ENCODE results near the gene UMODL1.

UMODL1 gene

DNA sequence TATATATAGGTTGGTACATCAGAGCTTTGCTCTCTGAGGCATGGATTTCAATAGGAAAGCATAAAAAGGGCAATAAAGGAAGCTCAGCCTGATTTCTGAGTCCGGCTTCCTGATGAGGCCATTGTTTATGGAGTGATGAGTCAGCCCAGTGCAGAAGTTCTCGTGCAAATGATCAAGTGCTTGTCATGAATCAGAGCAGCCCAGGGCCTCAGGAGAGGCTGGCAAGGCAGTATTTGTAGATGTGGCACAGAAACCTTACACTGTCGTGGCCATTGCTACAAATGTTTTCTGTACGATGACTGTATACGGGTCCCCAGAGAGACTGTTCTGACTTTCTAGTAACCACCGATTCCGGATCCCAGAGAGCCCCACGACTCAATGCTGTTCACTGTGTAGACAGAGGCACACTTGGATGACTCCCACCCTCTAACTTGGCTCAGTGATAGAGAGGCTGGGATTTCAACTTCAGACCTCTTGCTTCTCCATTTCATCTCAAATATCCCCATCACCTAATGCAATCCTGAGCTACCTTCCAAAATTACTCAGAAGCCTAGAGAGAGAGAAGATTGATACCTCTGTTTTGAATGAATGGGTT is 26.8 kb downstream of the UMODL1 start:
- FAIRE-seq (no peak), DNase-seq (ENCODE audit: insufficient read length, low spot score) (no peak)
- TF ChIP-seq POLR2AphosphoS5 (IDR thresholded peaks at IDR 0.05; ENCODE audit: low read depth, low read length) = no peak
- TF ChIP-seq SPI1 (IDR thresholded peaks at IDR 0.05; ENCODE audit: low read depth, low read length) = no peak
- no peak for TF ChIP-seq PAX5 (IDR thresholded peaks at IDR 0.05; ENCODE audit: insufficient read depth, low read length, severe bottlenecking)
- TF ChIP-seq POLR2A (IDR thresholded peaks at IDR 0.05; ENCODE audit: low read depth, low read length) = no peak
- no peak for TF ChIP-seq POU2F2 (IDR thresholded peaks at IDR 0.05; ENCODE audit: low read depth, low read length)
- no peak for TF ChIP-seq TAF1 (IDR thresholded peaks at IDR 0.05; ENCODE audit: low read depth, low read length)

DNA sequence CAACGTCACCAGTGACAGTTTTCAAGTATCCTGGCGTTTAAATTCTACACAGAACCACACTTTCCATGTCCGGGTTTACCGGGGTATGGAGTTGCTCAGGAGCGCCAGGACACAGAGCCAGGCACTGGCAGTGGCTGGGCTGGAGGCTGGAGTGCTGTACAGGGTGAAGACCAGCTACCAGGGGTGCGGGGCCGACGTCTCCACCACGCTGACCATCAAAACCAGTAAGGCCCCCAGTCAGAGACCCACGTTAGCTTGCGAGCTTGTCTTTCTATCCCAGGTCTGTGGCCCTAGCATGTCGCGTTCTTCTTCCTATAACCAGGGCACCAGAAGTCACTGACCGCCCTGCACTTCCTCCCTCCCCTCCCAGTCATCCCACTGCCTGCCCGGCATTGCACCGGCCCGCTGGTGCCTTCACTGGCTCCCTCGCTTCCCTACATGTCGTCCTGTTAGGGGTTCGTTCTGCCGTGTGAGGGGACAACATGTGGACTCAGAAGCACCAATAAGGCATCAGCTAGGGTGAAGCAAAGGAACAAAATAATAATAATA is 27.9 kb downstream of the UMODL1 start:
- DNase-seq (ENCODE audit: insufficient read length, low spot score) (no peak), FAIRE-seq (no peak)
- TF ChIP-seq SPI1 (IDR thresholded peaks at IDR 0.05; ENCODE audit: low read depth, low read length) = no peak
- TF ChIP-seq TAF1 (IDR thresholded peaks at IDR 0.05; ENCODE audit: low read depth, low read length) = no peak
- no peak for TF ChIP-seq POLR2A (IDR thresholded peaks at IDR 0.05; ENCODE audit: low read depth, low read length)
- no peak for TF ChIP-seq POLR2AphosphoS5 (IDR thresholded peaks at IDR 0.05; ENCODE audit: low read depth, low read length)

DNA sequence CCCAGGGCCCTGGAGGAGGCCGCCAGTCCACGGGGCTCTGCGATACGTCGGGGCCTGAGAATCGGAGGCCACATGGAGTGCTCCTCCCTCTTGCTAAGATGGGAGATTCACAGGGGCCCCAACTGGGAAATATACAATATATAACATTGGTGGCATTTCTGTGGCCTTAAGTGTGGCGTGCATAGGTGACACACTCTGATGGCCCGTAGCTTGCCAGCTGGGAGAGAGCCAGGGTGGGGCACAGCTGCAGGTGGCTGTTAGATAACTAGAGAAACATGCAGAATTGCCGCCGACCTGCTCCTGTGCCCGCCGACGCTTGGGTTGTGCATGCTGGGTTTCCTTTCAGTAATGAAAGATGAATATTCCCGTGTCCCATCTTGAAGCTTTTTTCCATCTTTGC is 30.1 kb downstream of the UMODL1 start:
- DNase-seq (ENCODE audit: insufficient read length, low spot score) = no peak
- TF ChIP-seq PAX5 (IDR thresholded peaks at IDR 0.05; ENCODE audit: insufficient read depth, low read length, severe bottlenecking) = no peak
- no peak for TF ChIP-seq POLR2A (IDR thresholded peaks at IDR 0.05; ENCODE audit: low read depth, low read length)
- no peak for TF ChIP-seq TAF1 (IDR thresholded peaks at IDR 0.05; ENCODE audit: low read depth, low read length)
- TF ChIP-seq POU2F2 (IDR thresholded peaks at IDR 0.05; ENCODE audit: low read depth, low read length) = no peak
- no peak for TF ChIP-seq SPI1 (IDR thresholded peaks at IDR 0.05; ENCODE audit: low read depth, low read length)
- no peak for TF ChIP-seq POLR2AphosphoS5 (IDR thresholded peaks at IDR 0.05; ENCODE audit: low read depth, low read length)
- no peak for FAIRE-seq

DNA sequence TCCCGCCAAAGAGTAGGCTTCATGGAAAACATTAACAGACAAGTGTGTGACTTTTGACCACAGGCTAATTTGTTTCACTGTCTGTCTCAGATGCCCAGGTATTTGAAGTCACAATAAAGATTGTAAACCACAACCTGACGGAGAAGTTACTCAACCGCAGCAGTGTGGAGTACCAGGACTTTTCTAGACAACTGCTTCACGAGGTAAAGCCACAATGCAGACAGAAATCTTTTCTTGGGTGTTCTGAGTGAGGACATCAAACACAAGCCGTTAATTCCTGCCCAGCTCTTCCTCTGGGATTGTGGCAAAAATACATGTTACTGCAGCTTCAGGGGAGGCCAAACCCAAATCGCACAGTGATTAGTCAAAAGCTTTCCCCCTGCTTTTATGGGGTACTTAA is 31.0 kb downstream of the UMODL1 start:
- DNase-seq (ENCODE audit: insufficient read length, low spot score) (no peak), FAIRE-seq (peak; percentile 48)
- TF ChIP-seq POU2F2 (IDR thresholded peaks at IDR 0.05; ENCODE audit: low read depth, low read length) = no peak
- TF ChIP-seq POLR2A (IDR thresholded peaks at IDR 0.05; ENCODE audit: low read depth, low read length) = no peak
- no peak for TF ChIP-seq PAX5 (IDR thresholded peaks at IDR 0.05; ENCODE audit: insufficient read depth, low read length, severe bottlenecking)
- TF ChIP-seq TAF1 (IDR thresholded peaks at IDR 0.05; ENCODE audit: low read depth, low read length) = no peak
- no peak for TF ChIP-seq SPI1 (IDR thresholded peaks at IDR 0.05; ENCODE audit: low read depth, low read length)
- no peak for TF ChIP-seq POLR2AphosphoS5 (IDR thresholded peaks at IDR 0.05; ENCODE audit: low read depth, low read length)

- no peak for TF ChIP-seq SPI1 (IDR thresholded peaks at IDR 0.05; ENCODE audit: low read depth, low read length)
- TF ChIP-seq POLR2A (IDR thresholded peaks at IDR 0.05; ENCODE audit: low read depth, low read length) = no peak
- no peak for TF ChIP-seq POU2F2 (IDR thresholded peaks at IDR 0.05; ENCODE audit: low read depth, low read length)
- TF ChIP-seq POLR2AphosphoS5 (IDR thresholded peaks at IDR 0.05; ENCODE audit: low read depth, low read length) = no peak
- TF ChIP-seq PAX5 (IDR thresholded peaks at IDR 0.05; ENCODE audit: insufficient read depth, low read length, severe bottlenecking) = no peak
- TF ChIP-seq TAF1 (IDR thresholded peaks at IDR 0.05; ENCODE audit: low read depth, low read length) = no peak
- FAIRE-seq = no peak
Observed at GRCh38 chr21:42102526-42102925, 31.4 kb downstream of the UMODL1 start.

GRCh38 chr21:42102991-42103390 is 31.9 kb downstream of the UMODL1 start:
- no peak for FAIRE-seq
- no peak for DNase-seq (ENCODE audit: insufficient read length, low spot score)
- TF ChIP-seq SPI1 (IDR thresholded peaks at IDR 0.05; ENCODE audit: low read depth, low read length) = no peak

More at GRCh38 chr21:42102526-42102925, 31.4 kb downstream of the UMODL1 start:
- no peak for DNase-seq (ENCODE audit: insufficient read length, low spot score)

GRCh38 chr21:42103843-42104242 is 32.7 kb downstream of the UMODL1 start:
- no peak for DNase-seq (ENCODE audit: insufficient read length, low spot score)
- FAIRE-seq = no peak
- no peak for TF ChIP-seq TAF1 (IDR thresholded peaks at IDR 0.05; ENCODE audit: low read depth, low read length)

- DNase-seq (ENCODE audit: insufficient read length, low spot score) (no peak), FAIRE-seq (no peak)
- no peak for TF ChIP-seq POU2F2 (IDR thresholded peaks at IDR 0.05; ENCODE audit: low read depth, low read length)
- no peak for TF ChIP-seq POLR2AphosphoS5 (IDR thresholded peaks at IDR 0.05; ENCODE audit: low read depth, low read length)
- no peak for TF ChIP-seq POLR2A (IDR thresholded peaks at IDR 0.05; ENCODE audit: low read depth, low read length)
- no peak for TF ChIP-seq SPI1 (IDR thresholded peaks at IDR 0.05; ENCODE audit: low read depth, low read length)
- TF ChIP-seq PAX5 (IDR thresholded peaks at IDR 0.05; ENCODE audit: insufficient read depth, low read length, severe bottlenecking) = no peak
- TF ChIP-seq TAF1 (IDR thresholded peaks at IDR 0.05; ENCODE audit: low read depth, low read length) = no peak
Observed at GRCh38 chr21:42105476-42106315, 34.6 kb downstream of the UMODL1 start.

DNA sequence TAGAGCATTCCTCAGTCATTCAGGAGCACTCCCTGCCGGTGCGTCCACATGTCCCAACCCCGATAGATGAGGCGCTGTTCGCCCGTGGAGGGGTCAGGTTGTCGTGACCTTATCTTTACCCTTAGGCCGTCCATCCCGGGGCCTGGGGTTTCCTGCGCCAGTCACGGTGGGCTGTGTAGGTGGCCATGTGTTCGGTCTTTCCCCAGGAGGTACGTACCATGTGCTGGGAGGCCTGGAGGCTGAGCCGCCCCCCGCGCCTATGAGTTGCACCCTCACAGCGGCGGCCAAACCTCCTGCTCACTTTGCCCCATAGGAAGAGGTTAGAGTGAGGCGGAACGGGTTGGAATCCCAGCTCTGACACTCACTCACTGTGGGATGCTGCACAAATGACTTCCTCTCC is 35.3 kb downstream of the UMODL1 start:
- FAIRE-seq = no peak
- no peak for DNase-seq (ENCODE audit: insufficient read length, low spot score)
- TF ChIP-seq POLR2A (IDR thresholded peaks at IDR 0.05; ENCODE audit: low read depth, low read length) (no peak), POU2F2 (IDR thresholded peaks at IDR 0.05; ENCODE audit: low read depth, low read length) (no peak), TAF1 (IDR thresholded peaks at IDR 0.05; ENCODE audit: low read depth, low read length) (no peak)
